GM19468 (cell line): ENCODE data around the gene TUBG1.
"Not testable (repeated sequence)": the region's sequence is repeated elsewhere in the genome, so short reads cannot be mapped to it uniquely, and the experiment has no call there.

Experiments
- ATAC-seq: cut with Tn5 transposase; IDR thresholded peaks from one replicate; pipeline ENCODE4 v1.9.1; 2021; ENCODE audit warnings: mild to moderate bottlenecking, moderate library complexity, moderate number of reproducible peaks; ENCODE audit not compliant: unreplicated experiment; ENCODE audit errors: extremely low read depth

TUBG1 gene

DNA sequence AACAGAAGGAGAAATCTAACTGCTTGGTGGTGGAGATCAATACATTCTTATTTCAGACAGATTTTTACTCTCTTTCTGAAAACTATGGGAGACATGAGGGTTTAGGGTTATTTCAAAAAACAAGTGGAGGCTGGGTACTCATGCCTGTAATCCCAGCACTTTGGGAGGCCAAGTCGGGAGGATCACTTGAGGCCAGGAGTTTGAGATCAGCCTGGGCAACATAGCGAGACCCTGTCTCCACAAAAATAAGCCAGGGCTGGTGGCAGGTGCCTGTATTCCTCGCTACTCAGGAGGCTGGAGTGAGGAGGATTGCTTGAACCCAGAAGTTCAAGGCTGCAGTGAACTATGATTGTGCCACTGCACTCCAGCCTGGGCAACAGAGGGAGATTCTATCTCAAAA, 12.5 kb downstream of the TUBG1 start:
- not testable (repeated sequence) for ATAC-seq

DNA sequence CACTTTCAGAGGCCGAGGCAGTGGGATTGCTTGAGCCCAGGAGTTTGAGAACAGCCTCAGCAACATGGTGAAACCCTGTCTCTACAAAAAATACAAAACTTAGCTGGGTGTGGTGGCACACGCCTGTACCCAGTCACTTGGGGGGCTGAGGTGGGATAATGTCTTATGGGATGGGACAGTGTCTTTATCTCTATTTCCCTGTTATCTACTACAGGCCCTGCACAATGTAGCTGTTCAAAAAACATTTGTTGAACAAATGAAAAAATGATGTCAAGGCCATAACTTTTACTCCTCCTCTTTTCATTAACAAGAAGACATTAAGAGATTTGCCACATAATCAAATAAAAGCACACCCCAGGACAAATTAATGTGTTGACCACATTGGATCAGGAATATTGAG, 13.8 kb downstream of the TUBG1 start:
- ATAC-seq, result no peak

DNA sequence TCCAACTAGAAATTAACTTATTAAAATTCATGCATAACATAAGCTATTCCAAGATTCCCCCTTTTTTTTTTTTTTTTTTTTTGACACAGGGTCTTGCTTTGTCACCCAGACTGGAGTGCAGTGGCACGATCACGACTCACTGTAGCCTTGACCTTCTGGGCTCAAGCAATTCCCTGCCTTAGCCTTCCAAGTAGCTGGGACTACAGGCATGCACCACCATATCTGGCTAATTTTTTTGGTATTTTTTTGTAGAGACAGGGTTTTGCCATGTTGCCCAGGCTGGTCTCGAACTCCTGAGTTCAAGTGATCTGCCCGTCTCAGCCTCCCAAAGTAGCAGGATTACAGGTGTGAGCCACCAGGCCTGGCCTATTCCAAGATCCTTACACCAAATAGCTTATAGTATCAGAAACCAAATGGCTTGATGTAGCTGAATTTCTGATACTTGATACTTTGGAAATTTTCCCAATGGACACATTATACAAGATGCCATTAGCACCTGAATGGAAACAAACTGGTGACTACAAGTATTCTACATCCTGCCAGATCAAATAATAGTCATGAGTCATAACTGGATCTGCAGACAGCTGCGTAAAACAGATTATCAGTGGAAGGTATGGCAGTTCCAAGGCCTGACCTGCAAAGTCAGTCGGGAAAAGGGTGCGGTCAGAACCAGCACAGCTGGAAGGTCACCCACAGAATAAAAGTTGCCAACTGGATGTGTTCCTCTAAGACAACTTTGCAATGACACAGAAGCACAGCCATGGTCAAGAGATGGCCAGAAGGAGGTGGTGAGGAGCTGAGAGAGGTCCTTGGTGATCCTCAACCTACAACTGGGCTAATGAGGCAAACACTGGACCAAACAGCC, 14.5 kb downstream of the TUBG1 start:
- ATAC-seq, result no peak

DNA sequence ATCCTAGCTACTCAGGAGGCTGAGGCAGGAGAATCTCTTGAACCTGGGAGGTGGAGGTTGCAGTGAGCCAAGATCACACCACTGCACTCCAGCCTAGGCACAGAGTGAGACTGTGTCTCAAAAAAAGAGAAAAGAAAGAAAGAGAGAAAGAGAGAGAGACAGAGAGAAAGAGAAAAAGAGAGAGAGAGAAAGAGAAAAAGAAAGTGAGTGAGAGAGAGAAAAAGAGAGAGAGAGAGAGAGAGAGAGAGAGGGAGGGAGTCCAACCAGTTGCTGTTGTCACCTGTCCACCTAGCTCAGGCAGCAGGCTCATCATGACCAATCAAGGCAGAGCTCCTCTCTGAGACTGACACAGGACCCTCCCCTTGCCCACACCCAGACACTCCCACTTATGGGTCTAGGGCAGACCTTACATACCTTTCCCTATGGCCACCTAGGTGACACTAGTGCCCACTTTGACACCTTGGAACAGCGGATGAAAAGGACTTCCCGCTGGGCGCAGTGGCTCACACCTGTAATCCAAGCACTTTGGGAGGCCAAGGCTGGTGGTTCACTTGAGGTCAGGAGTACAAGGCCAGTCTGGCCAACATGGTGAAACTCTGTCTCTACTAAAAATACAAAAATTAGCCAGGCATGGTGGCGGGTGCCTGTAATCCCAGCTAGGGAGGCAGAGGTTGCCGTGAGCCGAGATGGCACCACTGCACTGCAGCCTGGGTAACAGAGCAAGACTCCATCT, 17.7 kb downstream of the TUBG1 start:
- not testable (repeated sequence) for ATAC-seq

GRCh38 chr17:42629411-42630009, 20.0 kb downstream of the TUBG1 start:
- no peak for ATAC-seq

GRCh38 chr17:42632949-42633444, 23.5 kb downstream of the TUBG1 start:
- no peak for ATAC-seq

DNA sequence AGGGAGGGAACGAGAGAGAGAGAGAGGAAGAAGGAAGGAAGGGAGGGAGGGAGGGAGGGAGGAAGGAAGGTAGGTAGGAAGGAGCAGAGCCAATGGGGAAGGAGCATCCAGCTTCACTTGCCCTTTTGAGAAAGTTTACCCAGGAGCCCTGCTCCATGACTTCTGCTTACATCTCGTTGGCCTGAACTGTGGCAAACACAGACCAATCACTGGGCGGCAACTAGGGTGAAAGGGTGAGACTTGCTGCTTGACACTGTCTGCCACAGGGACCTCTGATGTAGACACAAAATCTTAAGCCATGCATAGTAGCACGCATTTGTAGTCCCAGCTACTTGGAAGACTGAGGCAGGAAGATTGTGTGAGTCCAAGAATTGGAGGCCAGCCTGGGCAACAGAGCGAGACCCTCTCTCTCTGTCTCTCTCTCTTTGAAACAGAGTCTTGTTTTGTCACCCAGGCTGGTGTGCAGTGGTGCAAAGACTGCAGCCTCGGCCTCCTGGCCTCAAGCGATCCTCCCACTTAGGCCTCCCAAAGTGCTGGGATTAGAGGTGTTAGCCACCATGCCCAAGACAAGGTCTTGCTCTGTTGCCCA, 30.1 kb downstream of the TUBG1 start:
- no peak for ATAC-seq

- no peak for ATAC-seq
Measured at GRCh38 chr17:42640121-42640520, 30.6 kb downstream of the TUBG1 start.

DNA sequence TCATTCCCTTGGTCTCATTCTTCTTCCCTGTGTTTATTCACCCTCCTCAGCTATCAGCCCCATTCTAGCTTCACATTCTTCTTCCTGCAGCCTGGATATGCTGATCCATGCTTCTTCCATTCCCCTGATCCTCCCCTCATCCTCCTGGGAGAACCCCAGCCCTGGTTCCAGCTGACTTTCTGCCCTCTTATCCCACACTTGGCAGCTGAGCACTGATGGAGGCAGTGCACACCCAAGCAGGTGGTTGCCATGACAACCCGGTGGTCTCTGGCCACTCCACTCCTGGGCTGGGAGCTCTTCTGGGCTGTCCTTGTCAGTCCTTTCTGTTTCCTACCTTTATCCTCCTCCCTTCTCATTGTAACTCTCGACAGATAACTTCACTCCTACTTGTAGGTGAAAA, 32.9 kb downstream of the TUBG1 start:
- no peak for ATAC-seq

DNA sequence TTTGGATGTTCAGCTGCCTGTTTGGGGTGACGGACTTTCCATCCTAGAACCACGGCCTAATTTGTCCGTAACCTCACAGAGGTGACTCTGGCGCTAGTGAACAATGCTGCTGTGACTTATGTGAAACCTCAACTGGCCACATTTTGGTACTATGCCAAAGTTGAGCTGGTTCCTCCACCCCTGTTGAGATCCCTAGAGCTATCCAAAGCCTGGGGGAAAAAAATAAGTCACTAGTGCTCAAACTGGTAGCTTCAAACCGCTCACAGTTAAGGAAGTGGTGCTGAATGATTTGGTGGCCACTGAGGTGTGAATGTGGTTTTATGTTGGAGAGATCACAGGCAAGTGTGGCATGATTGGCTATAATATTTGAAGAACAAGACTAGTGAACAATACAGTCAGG, 38.3 kb downstream of the TUBG1 start:
- no peak for ATAC-seq

- ATAC-seq, result no peak
Measured at GRCh38 chr17:42651392-42651791, 41.9 kb downstream of the TUBG1 start.

DNA sequence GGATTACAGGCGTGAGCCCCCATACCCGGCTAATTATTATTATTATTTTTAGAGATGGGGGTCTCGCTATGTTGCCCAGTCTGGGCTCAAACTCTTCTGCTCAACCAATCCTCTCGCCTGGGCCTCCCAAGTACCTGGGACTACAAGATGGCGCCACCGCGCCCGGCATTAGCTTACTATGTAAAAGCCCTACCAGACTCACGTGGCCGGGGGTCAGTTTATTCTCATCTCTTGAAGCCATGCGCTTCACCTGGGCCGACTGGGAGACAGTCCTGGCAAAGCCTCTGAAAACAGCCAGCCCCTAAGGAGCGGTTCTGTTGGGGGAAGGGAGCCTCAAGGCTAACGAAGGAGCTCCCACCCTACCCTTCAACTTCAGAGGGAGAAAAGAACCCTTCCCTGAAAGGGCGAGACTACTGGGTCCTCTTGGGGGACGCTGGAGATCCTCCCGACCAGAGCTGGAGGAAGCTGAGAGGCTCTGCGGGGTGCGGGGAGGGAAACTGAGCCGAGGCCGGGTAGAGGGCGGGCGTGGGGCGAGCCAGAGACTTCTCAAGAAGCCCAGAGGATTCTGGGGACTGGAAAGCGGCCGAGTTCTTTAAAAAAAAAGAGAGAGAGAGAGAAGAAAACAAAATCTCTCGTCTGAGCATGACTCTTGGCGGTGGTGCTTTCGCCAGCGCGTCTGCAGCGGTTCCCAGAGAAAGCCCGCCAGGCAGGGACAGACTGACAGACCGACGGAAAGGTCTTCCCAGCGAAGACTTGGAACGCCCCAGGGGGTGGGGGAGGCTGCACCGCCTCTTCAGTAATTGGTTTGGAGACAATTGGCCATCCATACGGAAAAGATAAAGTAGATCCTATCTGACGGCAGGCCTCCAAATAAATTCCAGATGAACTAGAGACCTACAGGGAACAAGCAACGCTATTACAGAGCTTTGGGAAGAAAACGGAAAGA, 44.0 kb downstream of the TUBG1 start:
- ATAC-seq, result no peak

GRCh38 chr17:42655528-42655927, 46.0 kb downstream of the TUBG1 start:
- ATAC-seq, result no peak

DNA sequence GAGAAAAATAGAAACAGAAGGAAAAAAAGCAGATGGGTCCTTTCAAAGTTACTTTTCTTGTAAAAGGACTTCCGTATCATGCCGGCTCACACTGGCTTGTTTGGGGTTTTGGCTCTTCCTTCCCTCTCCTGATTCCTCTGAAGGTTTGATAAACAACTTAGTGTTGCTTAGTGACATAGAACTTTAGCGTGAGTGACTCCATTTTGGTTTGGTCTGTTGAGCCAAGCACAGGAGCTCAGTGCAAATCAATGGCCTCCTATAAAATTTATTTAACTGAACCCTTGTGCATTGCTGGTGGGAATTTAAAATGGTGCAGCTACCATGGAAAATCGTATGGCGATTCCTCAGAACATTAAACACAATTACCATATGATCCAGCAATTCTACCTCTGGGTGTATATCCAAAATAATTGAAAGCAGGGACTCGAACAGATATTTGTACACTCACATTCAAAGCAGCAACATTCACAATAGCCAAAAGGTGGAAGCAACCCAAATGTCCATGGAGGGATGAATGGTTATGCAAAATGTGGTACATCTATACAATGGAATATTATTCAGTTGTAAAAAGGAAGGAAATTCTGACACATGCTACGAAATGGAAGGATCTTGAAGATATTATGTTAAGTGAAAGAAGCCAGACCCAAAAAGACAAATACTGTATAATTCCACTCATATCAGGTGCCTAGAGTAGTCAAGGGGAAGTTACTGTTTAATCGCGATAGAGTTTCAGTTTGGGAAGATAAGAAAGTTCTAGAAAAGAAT, 48.5 kb downstream of the TUBG1 start:
- no peak for ATAC-seq

DNA sequence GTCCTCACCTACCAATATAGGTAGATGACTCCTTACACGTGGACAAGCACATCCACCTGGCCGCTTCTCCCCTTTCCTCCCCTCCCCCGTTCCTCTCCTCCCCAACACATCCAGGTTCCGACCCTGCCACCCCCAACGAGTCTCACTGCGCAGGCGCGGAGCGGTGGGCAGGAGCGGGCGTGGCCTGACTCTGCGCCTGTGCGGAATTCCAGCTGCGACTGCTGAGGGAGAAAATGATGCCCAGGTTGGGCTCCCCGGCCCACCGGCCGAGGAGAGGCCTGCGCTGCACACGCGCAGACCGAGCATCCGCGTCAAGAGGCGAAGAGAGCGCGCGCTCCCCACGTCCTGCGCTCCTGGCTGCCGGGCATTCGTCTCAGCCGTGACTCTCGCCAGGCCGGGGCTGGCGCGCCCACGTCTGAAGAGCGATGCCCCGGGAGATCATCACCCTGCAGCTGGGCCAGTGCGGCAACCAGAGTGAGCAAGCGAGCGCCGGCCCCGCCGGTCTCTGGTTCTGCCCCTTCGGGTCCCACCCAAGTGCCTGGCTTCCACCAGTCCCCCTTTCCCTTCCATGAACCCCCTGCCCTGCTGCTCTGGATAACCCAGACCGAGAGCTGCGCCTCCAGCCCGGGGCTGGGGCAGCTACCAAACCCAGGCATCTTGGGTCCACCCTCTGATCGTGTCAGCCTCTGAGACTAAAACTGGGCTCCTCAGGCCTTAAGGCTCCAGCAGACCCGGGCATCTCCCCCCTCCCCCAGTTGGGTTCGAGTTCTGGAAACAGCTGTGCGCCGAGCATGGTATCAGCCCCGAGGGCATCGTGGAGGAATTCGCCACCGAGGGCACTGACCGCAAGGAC, 49.8 kb downstream of the TUBG1 start, which contains the start of gene TUBG2:
TUBG2 (plus strand) TSS at position 206 of the 853 bp plus-strand sequence; CDS start at position 426, 220 bp downstream.
- ATAC-seq, result no peak

DNA sequence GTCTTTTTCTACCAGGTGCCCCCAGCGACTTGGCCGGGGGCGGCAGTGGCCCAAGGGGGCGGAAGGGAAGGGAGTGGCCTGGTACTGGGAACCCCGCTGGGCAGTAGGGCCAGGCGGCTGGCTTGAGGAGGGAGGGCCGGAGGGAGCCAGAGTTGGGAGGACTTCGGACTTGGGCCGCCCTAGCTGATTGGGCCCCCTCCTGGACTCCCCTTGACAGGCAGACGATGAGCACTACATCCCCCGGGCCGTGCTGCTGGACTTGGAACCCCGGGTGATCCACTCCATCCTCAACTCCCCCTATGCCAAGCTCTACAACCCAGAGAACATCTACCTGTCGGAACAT, 50.4 kb downstream of the TUBG1 start:
- not testable (repeated sequence) for ATAC-seq

DNA sequence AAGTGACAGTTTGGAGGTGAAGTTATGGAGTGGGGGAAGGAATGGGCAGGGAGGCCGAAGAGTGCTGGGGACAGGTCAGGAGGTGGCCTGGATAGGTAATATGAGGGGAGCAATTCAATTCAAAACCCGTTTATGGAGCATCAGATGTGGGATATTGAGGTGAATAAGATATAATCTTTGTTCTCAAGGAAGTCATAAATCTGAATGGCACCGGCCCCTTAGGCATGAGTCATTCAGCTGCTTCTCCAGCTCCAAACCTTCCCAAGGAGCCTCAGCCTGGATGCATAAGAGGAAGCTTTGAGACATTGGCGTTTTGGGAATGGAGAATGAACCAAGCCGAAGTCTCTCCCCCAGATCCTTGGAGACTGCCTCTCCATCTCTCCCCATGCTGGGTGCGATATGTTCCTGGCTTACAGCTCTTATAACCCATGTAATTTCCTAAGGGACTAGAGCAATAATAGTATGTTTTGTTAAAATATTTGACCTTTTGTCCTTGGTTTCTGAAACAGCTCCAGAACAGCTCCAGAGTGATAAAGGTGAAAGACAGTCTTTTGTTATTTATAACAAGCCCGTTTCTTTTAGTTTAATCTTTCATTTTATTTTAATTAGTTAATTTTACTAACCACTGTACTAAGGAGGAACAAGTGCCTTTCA, 51.3 kb downstream of the TUBG1 start:
- ATAC-seq, result no peak
